CD4-positive, alpha-beta T cell treated with Interleukin-4 for 4 hours (primary cell): ENCODE data around the gene CCDC69.
A peak's percentile ranks its signal among the peaks of the same experiment; 100 is the strongest.
"Not testable (repeated sequence)": the region's sequence is repeated elsewhere in the genome, so short reads cannot be mapped to it uniquely, and the experiment has no call there.

Experiments
- DNase-seq: peaks from one replicate; pipeline ENCODE4 v3.0.0-alpha.2; 2020

CCDC69 gene

GRCh38 chr5:151186052-151186451 is 37.8 kb downstream of the CCDC69 start:
- no peak for DNase-seq

- DNase-seq = no peak
Observed at GRCh38 chr5:151184316-151185042, 39.4 kb downstream of the CCDC69 start.

DNA sequence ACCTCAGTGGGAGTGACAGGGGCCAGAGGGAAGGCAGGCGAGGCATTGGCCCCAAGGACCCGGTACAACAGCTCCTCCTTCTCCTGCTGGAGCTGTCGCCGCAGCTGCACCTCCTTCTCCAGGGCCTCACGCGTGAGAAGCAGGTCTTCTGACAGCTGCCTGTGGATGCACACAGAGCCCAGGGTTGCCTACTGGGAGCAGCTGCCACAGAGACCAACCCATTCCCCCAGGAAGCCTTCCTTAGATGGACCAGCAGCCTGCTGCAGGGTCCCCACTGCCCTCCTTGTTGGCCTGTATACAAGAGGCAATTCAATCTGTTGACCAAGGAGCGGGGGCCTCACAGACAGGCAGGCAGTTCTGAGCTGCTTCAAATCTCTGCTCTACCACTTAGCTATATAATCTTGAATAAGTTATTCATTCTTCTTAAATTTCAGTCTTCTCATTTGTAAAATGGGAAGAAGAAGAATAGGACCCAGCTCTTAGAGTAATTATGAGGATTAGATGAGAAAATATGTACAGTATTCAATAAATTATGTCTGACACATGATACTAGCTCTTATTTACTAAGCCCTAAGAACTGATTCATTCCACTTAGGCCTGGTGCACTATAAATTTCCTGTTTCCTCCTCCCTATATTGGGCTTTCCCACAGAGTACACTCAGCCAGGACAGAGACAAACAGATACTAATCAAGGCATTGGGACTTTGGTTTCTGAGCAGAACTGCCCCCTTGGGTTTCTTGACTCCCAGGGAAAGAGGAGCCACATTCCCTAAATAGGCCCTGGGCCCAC is 40.2 kb downstream of the CCDC69 start:
- no peak for DNase-seq

DNA sequence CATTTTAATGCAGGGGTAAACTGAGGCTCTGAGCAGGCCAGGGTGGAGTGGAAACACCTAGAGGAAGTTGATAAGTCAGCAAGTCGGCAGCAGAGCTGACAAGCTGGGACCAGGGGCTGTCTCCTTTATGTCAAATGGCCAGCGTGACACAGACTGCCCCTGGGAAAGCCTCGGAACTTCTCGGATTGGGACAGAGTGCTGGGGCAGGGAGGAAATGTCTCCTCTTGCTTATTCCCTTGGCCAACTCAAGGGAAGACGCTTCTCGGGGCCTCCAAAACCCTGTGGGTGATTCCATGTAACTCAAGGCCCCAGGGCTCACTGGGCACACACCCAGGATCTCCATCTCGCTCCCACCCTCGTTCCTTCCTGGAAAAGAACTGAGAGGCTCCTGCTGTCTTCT is 40.9 kb downstream of the CCDC69 start:
- DNase-seq = no peak

- DNase-seq = no peak
Observed at GRCh38 chr5:151182524-151182900, 41.4 kb downstream of the CCDC69 start.

DNA sequence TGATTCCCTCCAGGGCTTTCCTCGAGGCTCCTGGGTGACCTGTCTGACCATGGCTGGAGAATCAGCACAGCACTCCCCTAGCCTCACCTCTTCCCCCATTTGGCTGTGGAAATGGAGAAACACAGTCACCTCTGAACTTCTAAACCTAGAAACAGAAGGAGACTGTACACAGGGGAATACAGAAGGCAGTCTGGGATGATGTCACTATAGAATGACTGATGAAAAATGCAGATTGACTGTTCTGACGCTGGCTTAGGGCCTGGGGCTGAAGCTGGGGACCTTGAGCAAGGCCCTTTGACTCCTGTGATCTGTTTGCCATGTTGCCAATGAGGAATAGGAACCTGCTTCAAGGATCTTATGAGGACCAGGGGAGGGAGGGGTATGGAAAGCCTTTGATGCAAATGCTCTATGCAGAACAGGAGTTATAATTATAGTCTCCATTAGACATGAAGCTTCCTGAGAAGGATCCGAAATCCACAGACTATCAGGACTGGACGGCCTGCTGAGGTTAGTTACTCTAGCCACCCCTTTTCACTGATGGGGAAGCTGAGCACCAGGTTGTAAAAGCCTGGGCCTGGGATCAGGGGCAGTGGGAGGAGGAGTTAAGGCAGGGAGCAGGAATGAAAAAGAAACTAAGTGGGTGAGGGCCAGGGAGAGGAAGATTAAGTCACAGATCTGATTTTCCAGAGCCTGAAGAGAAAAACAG is 41.9 kb downstream of the CCDC69 start:
- no peak for DNase-seq

- no peak for DNase-seq
Observed at GRCh38 chr5:151180291-151180690, 43.6 kb downstream of the CCDC69 start.

- no peak for DNase-seq
Observed at GRCh38 chr5:151179489-151179840, 44.4 kb downstream of the CCDC69 start.

- DNase-seq = no peak
Observed at GRCh38 chr5:151178777-151179488, 45.0 kb downstream of the CCDC69 start.

- no peak for DNase-seq
Observed at GRCh38 chr5:151178372-151178771, 45.5 kb downstream of the CCDC69 start.

DNA sequence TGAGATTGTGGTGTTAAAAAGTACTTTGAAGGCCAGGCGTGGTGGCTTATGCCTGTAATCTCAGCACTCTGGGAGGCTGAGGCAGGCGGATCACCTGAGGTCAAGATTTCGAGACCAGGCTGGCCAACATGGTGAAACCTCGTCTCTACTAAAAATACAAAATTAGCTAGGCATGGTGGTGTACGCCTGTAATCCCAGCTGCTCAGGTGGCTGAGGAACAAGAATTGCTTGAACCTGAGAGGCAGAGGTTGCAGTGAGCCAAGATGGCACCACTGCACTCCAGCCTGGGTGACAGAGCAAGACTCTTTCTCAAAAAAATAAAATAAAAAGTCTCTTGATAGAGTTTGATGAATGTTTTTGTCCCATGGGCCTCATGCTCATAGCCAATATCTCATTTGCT is 47.6 kb downstream of the CCDC69 start:
- not testable (repeated sequence) for DNase-seq

- no peak for DNase-seq
Observed at GRCh38 chr5:151174612-151175101, 49.2 kb downstream of the CCDC69 start.

DNA sequence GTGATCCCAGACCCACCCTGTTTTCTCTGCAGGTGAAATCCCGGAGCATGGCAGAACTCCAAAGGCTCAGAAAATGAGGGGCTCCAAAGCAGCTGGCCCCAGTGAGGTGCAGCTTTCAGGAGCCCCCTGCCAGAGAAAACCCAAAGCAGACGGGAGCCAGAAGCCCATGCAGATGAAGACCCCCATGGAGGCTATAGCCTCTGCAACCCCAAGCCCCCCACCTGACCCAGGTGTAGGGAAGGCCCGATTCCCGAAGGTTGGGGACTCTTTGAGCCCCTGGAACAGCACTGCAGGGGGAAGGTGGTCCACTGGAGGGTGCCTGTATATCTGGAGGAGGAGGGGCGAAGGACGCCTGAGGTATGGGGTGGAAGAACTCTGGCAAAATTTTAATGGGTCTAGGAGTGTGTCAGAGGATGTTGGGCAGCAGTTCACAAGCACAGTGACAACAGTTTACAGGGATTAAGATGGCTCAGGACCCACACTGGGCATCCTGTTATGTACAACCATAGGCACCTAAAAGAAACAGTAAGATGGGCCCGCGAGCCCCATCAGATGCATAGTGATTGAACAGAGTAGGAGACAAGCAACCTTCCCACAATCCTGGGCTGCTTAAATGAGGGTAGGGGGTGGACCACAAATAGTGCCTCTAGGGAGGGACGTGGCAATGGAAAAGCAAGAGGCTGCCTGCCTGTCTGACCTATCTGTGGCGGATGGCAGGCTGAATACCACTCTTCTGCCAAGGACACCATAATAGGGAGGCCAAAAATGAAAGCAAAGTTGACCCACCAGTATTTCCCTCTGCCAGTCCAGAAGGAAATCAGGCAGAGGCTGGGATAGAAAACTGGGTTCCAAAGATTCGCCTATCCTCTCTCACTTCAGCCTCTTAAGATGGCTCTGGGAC is 49.9 kb downstream of the CCDC69 start:
- no peak for DNase-seq

- no peak for DNase-seq
Observed at GRCh38 chr5:151171529-151171928, 52.4 kb downstream of the CCDC69 start.

DNA sequence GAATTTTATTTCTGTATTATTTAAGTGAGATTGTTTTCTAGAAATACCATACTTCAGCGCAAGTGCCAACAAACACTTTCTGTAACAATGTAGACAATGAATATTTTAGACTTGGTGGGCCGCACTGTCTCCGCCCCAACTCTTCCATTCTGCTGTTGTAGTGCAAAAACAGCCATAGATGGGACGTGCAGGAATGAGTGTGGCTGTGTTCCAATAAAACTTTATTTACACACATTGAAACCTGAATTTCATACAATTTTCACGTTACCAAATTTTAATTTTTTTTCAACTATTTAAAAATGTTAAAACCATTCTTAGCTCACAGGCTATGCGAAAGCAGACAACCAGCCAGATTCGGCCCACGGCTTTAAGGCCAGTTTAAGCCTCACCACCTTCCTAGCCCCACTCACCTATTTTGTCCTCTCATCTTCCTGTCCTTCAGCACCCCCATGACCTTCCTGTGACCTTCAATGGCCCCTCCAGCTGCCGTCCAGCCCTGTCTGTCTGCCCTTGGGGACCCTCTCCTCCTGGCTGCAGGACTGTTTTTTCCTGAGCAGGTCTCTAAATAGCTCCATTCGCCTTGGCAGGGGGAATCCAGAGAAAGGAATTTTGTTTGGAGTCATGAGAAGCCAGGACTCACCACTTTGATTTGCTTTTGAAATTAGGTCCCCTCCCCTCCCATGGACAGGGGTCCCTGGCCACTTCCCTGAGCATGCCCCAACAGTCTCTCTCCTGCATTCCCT is 55.1 kb downstream of the CCDC69 start:
- DNase-seq = no peak

DNA sequence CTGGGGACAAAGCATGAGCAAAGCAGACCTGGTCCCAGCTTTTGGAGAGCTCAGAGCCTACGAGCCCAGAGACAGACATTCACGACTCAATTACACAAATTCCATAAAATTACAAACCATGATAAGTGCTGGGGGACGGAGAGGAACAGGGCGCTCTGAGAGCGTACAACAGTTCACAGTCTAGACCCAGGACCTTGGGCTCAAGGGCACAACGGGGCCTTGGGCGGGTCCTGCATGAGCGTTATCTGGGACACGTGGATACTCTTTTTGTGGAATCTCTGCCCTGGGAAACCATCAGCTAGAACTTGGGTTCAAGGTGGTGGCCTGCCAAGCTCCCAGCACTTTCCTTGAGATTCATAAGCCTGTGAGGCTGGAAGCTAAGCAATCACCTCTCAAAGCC is 56.9 kb downstream of the CCDC69 start:
- DNase-seq = no peak

GRCh38 chr5:151164687-151165392 is 59.1 kb downstream of the CCDC69 start:
- peak; percentile 84 for DNase-seq

- no peak for DNase-seq
Observed at GRCh38 chr5:151162776-151163175, 61.1 kb downstream of the CCDC69 start.

DNA sequence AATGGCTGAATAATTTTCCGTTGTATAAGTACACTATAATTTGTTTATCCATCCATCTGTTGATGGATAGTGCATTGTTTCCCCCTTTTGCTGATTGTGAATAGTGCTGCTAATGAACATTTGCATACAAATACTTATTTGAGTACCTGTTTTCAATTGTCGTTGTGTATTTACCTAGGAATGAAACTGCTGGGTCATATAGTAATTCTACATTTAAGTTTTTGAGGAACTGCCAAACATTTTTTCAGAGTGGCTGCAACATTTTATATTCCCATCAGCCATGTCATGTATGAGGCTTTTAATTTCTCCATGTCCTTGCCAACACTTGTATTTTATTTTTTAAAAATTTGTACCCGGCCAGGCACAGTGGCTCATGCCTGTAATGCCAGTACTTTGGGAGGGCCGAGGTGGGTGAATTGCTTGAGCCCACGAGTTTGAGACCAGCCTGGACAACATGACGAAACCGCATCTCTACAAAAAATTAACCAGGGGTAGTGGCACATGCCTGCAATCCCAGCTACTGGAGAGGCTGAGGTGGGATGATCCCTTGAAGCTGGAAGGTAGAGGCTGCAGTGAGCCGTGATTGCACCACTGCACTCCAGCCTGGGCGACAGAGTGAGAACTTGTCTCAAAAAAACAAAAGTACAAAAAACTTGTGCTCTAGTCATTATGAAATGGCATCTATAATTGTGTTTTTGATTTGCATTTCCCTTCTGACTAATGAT is 64.1 kb downstream of the CCDC69 start:
- DNase-seq = no peak

GRCh38 chr5:151158287-151158661 is 65.6 kb downstream of the CCDC69 start:
- no peak for DNase-seq
